SK-N-SH treated with all-trans-retinoic acid at 6 μM for 48 hours (cell line): ENCODE data around the gene NFIA.

Source experiments
- ARNTL ChIP-seq: fragments of 450-650 bp; formaldehyde crosslinking; IDR thresholded peaks from 2 replicates; pipeline ENCODE4 v1.5.0; 2020; ENCODE audit warnings: low read depth, mild to moderate bottlenecking, moderate library complexity, borderline replicate concordance
- CREB5 ChIP-seq: fragments of 250-450 bp; sonication (Bioruptor Pico); IDR thresholded peaks from 2 replicates; pipeline ENCODE4 v1.5.1; 2020; ENCODE audit warnings: low read depth, mild to moderate bottlenecking, moderate library complexity
- CSRNP3 ChIP-seq: fragments of 250-450 bp; sonication (Bioruptor Pico); IDR thresholded peaks from 2 replicates; pipeline ENCODE4 v1.5.1; 2021; ENCODE audit warnings: mild to moderate bottlenecking, moderate library complexity
- ESRRG ChIP-seq: fragments of 250-450 bp; sonication (Bioruptor Pico); IDR thresholded peaks from 2 replicates; pipeline ENCODE4 v1.6.1; 2021; ENCODE audit warnings: mild to moderate bottlenecking
- PATZ1 ChIP-seq: fragments of 250-450 bp; sonication (Bioruptor Pico); IDR thresholded peaks from 2 replicates; pipeline ENCODE4 v1.8.0; 2020; ENCODE audit warnings: mild to moderate bottlenecking, moderate library complexity, borderline replicate concordance
- POU6F1 ChIP-seq: fragments of 250-450 bp; sonication (Bioruptor Pico); IDR thresholded peaks from 2 replicates; pipeline ENCODE4 v1.8.0; 2021; ENCODE audit warnings: low read depth, mild to moderate bottlenecking, moderate library complexity, borderline replicate concordance
- RARB ChIP-seq: fragments of 250-450 bp; sonication (Bioruptor Pico); IDR thresholded peaks from 2 replicates; pipeline ENCODE4 v1.8.0; 2021; ENCODE audit warnings: mild to moderate bottlenecking, moderate library complexity
- TCF4 ChIP-seq: fragments of 250-450 bp; sonication (Bioruptor Pico); IDR thresholded peaks from 2 replicates; pipeline ENCODE4 v1.8.0; 2021; ENCODE audit warnings: mild to moderate bottlenecking, moderate library complexity, borderline replicate concordance
- TSHZ2 ChIP-seq: fragments of 250-450 bp; sonication (Bioruptor Pico); IDR thresholded peaks from 2 replicates; pipeline ENCODE4 v1.5.0; 2020; ENCODE audit warnings: mild to moderate bottlenecking, moderate library complexity
- ZC3H10 ChIP-seq: fragments of 250-450 bp; sonication (Bioruptor Pico); IDR thresholded peaks from 2 replicates; pipeline ENCODE4 v1.5.1; 2021; ENCODE audit warnings: mild to moderate bottlenecking, moderate library complexity
- ZFP30 ChIP-seq: fragments of 450-650 bp; formaldehyde crosslinking; IDR thresholded peaks from 2 replicates; pipeline ENCODE4 v1.5.0; 2022; ENCODE audit warnings: mild to moderate bottlenecking, moderate library complexity
- ZNF565 ChIP-seq: fragments of 450-650 bp; formaldehyde crosslinking; conservative IDR thresholded peaks from 2 replicates; pipeline ENCODE4 v1.5.0; 2020; ENCODE audit warnings: low read depth, mild to moderate bottlenecking, moderate library complexity
- ZNF70 ChIP-seq: fragments of 450-650 bp; formaldehyde crosslinking; IDR thresholded peaks from 2 replicates; pipeline ENCODE4 v1.5.0; 2020; ENCODE audit warnings: mild to moderate bottlenecking, moderate library complexity
- ZNF8 ChIP-seq: fragments of 450-650 bp; formaldehyde crosslinking; IDR thresholded peaks from 2 replicates; pipeline ENCODE4 v1.5.0; 2020; ENCODE audit warnings: mild to moderate bottlenecking, moderate library complexity

GRCh38 chr1:61255358-61255703, 173.0 kb downstream of the NFIA start:
- TF ChIP-seq CREB5 (CRISPR knock-in tag) (no peak), ZNF70 (CRISPR knock-in tag) (no peak), ZFP30 (CRISPR knock-in tag) (no peak), TSHZ2 (CRISPR knock-in tag) (no peak), ESRRG (CRISPR knock-in tag) (no peak), TCF4 (CRISPR knock-in tag) (no peak), ARNTL (CRISPR knock-in tag) (no peak), RARB (no peak), ZC3H10 (CRISPR knock-in tag) (no peak), PATZ1 (CRISPR knock-in tag) (no peak), POU6F1 (no peak), CSRNP3 (CRISPR knock-in tag) (no peak), ZNF565 (CRISPR knock-in tag) (no peak), ZNF8 (CRISPR knock-in tag) (no peak)
